Fibroblast of villous mesenchyme (primary cell): ENCODE results near the gene DPF3. TPM values are rescaled to one million over a fixed set of nuclear protein-coding genes. Genes with fewer than 3 reads are reported as not detected.
A peak's percentile ranks its signal among the peaks of the same experiment; 100 is the strongest.

Experiments used
- DNase-seq: peaks from one replicate; pipeline ENCODE4 v3.0.0-alpha.2; 2010; ENCODE audit warnings: low read depth
- H3K4me3 ChIP-seq: 2 replicates; pipeline ENCODE4 v1.5.1; 2011; ENCODE audit warnings: low read depth, mild to moderate bottlenecking, low read length
- CTCF ChIP-seq: IDR thresholded peaks from 2 replicates; pipeline ENCODE4 v1.5.1; 2012; ENCODE audit warnings: low read depth, mild to moderate bottlenecking, low read length; ENCODE audit not compliant: insufficient read depth
- total RNA-seq: library from RNA; depleted of rRNA; stranded (reverse); fragments of >200 nt; gene quantifications from 2 replicates; pipeline ENCODE4 v1.2.3, GENCODE V29; 2012

DPF3 gene
- total RNA-seq, 1 donor: 10.4 TPM

- no peak for DNase-seq
- TF ChIP-seq CTCF: no peak
- H3K4me3 ChIP-seq: no peak overlapping the region
Measured at GRCh38 chr14:72610096-72610830, 283.6 kb downstream of the DPF3 start.

DNA sequence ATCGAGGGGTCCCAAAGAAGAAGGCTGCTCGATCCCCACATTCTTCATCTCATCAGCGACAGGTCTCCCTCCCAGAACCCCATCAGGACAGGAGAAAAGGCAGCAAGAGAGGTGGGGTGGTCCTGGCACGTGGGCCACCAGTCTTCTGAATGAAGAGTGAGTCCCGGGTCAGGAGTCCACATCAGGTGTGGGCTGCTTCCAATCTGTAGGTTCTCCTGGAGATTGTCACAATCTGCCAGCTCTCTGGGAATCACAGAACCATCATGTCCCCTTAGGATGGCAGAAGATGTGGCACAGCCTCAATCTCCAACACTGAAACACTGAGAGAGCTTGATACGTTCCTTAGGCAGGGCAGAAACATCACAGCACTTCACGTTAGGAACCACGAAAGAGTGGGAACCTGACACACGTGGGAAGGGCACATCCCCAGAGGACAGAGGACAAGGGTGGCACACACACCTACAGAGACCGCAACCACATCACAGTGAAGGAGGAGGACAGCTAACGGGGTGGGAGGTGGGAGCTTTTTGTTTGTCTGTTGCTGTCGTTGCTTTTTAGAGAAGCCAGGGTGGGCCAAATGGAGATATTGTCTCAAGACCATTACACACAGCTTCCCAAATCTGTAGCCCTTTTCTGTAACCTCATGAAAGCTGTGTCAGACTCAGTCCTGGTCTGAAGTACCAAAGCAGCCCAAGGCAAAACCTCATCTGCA is 284.5 kb downstream of the DPF3 start:
- no peak for TF ChIP-seq CTCF
- H3K4me3 ChIP-seq: no peak overlapping the region
- no peak for DNase-seq

DNA sequence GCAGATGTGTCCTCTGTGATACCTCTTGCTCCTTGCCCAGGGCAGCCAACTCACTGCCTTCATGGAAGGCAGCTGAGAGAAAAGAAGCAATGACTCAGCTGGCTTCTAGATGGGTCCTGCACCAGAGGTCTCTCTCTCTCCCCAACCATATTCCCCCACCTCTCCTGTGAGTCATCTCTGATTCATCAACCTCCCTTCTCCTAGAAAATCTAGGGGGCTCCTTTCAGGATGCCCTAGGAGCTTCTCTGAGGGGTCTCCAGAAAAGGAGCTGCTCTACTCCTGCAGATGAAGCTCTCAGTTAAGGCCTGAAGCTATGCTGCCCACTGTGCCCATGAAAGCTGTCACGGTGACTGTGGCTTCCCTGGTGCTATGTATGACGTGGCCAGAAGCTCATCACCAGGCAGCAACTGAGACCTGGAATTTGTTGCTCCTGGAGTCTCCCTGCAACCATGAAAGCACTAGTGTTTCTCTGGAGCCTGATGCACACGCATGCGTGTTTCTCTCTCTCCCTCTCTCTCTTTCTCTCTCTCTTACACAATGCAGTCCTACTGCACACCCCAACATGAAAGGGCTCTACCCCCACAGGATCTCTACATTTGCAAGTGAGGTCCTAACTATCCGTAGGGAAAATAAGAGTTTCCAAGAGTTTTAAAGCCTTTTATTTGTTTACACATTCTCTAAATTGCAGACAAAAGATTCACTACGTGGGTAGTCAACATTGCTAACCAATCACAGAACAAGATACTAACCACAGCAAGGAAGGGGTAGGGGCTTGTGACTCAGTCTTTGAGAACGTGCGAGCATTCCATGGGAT is 285.3 kb downstream of the DPF3 start:
- TF ChIP-seq CTCF: no peak
- no peak overlapping the region for H3K4me3 ChIP-seq

DNA sequence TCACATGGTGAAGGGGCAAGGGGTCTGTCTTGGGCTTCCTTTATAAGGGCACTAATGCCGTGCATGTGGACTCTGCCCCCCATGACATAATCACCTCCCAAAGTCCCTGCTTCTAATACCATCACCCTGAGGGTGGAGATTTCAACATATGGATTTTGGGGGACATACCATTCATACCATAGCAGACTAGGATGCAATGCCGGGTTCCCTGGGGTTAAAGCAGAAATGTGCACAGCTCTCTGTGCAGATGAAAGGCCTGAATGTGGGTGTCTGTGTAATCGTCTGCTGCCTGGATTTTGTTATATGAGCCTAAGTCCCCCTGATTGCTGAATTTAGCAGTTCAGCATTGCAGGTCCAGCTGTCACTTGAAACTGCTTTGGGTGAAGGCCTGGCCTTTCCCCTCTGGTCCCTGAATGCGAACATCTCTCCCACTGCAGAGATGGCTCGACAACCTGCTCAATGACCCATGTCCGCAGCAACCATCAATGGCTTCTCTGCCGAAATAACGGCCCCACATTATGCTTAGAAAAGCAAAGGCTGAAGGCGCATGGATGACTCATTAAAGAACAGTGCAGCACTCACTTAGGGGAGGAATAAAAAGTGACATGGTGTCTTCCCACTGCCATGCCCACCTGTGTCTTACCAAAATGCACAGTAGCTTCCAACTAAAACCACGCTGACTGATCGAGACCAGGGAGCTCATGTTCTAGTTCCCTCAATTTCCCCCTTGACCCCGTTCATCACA is 286.3 kb downstream of the DPF3 start:
- no peak for TF ChIP-seq CTCF
- no peak overlapping the region for H3K4me3 ChIP-seq
- peak; percentile 22 for DNase-seq

More for the DNA sequence above, 285.3 kb downstream of the DPF3 start:
- peak; percentile 89 for DNase-seq

DNA sequence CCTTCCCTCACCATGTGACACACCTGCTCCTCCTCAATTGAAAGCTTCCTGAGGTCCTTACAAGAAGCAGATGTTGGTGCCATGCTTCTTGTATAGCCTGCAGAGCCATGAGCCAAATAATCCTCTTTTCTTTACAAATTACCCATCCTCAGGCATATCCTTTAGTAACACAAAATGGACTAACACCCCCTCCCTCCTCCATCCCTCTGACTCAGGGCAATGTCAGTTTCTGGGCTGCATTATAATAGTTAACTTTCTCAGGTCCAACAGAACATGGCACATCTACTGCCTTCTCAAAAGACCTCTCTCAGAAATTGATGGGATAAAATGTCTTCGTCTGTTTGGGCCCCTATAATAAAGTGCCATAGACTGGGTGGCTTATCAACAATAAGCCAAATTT is 287.0 kb downstream of the DPF3 start:
- no peak overlapping the region for H3K4me3 ChIP-seq
- DNase-seq: no peak

More for the DNA sequence above, 287.0 kb downstream of the DPF3 start:
- no peak for TF ChIP-seq CTCF
